Motor neuron (in vitro differentiated cells): ENCODE measurements around the gene SLIT1. TPM values are rescaled to one million over a fixed set of nuclear protein-coding genes. Genes with fewer than 3 reads are reported as not detected.

Source experiments
- ATAC-seq, 8 experiments: fragments of 200-7000 bp; cut with Tn5 transposase; replicated peaks in 6 of 8; 2 replicates each; pipeline ENCODE4 v1.8.0; 2021; ENCODE audit warnings: mild to moderate bottlenecking in 8 of 8, moderate library complexity in 8 of 8
- H3K27ac ChIP-seq, 2 donors: fragments of 250-450 bp; sonication (Bioruptor Pico); 2 replicates each; pipeline ENCODE4 v1.9.0; 2021; ENCODE audit warnings: antibody characterized with exemption in 2 of 2, mild to moderate bottlenecking in 2 of 2, moderate library complexity in 1 of 2
- H3K4me1 ChIP-seq, 2 donors: fragments of 250-450 bp; sonication (Bioruptor Pico); replicated peaks in 1 of 2; 2 replicates each; pipeline ENCODE4 v1.6.1; 2021; ENCODE audit warnings: antibody characterized with exemption in 2 of 2, mild to moderate bottlenecking in 2 of 2, moderate library complexity in 1 of 2
- H3K4me3 ChIP-seq, 5 donors: fragments of 250-450 bp; sonication (Bioruptor Pico); 2 replicates each; pipeline ENCODE4 v1.9.0; 2021; ENCODE audit warnings: antibody characterized with exemption in 5 of 5, mild to moderate bottlenecking in 5 of 5, moderate library complexity in 4 of 5
- WGBS, 10 experiments: fragments of 450-650 bp; shearing (Covaris generic); methylation state at CpG; one replicate each; pipeline ENCODE4 v1.0.0; 2022; 5-methylcytosine and 5-hydroxymethylcytosine counted together
- in situ Hi-C, 9 experiments: fragments of 400-800 bp; cut with MboI; loops; one replicate each; pipeline ENCODE4 v1.15.0; 2021; ENCODE audit warnings: low sequenced_read_pairs in 9 of 9, low pct_unique_long_range_greater_than_20kb in 2 of 9; ENCODE audit not compliant: unreplicated experiment in 9 of 9
- total RNA-seq, 8 experiments: library from RNA; unstranded; fragments of 300-600 nt; gene quantifications; 2 replicates each; pipeline versions ENCODE4 v1.2.3 to v1.2.4, GENCODE V29; 2022

SLIT1 gene
- total RNA-seq, 8 experiments from 2014 or later = 0.20 to 137 (median 54.2) TPM

DNA sequence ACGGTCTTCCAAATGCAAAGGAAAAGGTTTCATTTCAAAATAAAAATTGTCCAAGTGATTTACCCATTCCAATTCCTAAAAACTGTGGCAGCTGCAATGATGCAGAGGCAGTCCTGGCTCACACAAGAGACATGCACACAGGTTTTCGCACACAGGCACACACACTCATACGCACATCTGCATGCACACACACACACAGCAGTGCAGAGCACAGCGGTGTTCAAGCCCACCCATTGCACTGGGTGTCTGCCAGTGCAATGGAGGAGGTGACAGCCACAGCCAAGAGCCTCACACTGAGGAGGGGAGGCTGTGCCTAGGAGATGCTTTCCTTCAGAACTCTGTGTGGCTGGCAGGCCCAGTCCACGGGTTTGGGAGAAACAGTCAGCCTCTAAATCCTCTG lies 123.7 kb downstream of the SLIT1 start:
- H3K4me1 ChIP-seq = no peaks in the 10 kb centered on the region
- WGBS, 10 experiments = 42 to 100% (median 88%) methylated on average over 1 to 5 of the region's 5 CpGs; no CpG with 5 or more reads in 1 of the 10 experiments
- ATAC-seq = no peak
- H3K4me3 ChIP-seq = no peak overlapping the region
- H3K27ac ChIP-seq = no peak overlapping the region
- in situ Hi-C loops = loop anchor here in 1 of 9 experiments (25.0 kb wide), 1 partner anchor 150 kb away; no protein-coding TSS in a partner anchor

DNA sequence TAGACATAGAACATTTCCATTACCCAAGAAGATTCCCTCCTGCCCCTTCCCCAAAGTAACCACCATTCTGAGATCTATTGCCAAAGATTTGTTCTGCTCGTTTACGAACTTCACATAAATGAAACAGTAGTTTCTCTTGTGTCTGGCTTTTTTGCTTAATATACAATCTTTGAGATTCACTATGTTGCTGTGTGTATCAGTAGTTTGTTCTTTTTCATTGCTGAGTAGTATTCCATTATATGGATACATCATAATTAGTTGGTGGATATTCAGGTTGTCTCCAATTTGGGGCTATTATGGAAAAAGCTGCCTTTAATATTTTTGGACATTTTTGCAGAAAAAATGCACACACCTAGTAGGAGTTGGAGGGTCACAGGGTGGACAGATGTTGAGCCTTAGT lies 124.3 kb downstream of the SLIT1 start:
- H3K27ac ChIP-seq = no peak overlapping the region
- H3K4me3 ChIP-seq = no peak overlapping the region
- no peaks in the 10 kb centered on the region for H3K4me1 ChIP-seq
- 94 to 100% (median 100%) methylated on average over 1 to 2 of the region's 2 CpGs; no CpG with 5 or more reads in 4 of the 10 experiments for WGBS, 10 experiments
- no peak for ATAC-seq
- in situ Hi-C loops = loop anchor here in 1 of 9 experiments (25.0 kb wide), 1 partner anchor 151 kb away; no protein-coding TSS in a partner anchor

DNA sequence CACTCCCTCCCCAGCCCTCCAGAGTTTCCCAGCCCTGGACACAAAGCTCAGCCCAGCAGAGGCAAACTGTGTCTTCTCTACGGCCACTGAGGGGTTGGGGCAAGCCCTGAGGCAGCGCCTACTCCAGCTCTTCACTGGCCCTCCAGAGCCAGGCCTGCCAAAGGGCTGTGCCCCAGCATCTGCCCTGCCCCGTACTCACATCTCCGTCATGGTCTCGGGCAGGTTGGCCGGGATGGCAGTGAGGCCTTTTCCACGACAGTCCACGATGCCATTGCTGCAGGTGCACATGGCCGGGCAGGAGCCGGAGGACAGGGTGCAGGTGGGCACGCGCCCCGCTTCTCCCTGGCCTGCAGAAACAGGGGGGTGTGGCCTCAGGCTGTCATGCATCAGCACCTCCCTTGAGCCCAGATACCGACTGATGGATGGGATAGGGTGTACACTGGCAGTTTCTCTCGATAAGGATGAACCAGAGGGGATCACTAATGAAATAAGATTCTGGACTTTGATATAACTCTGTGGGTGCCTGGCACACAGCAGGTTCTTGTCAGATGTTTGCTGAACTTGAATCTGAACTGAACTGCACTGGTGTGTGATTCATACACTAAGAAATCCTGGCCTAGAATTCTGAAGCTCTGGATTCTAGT lies 125.2 kb downstream of the SLIT1 start:
- ATAC-seq = no peak
- no peak overlapping the region for H3K27ac ChIP-seq
- H3K4me1 ChIP-seq = no peaks in the 10 kb centered on the region
- H3K4me3 ChIP-seq = no peak overlapping the region
- 60 to 91% (median 83%) methylated on average over 1 to 10 of the region's 15 CpGs; no CpG with 5 or more reads in 6 of the 10 experiments for WGBS, 10 experiments
- in situ Hi-C loops = loop anchor here in 1 of 9 experiments (25.0 kb wide), 1 partner anchor 152 kb away; no protein-coding TSS in a partner anchor

DNA sequence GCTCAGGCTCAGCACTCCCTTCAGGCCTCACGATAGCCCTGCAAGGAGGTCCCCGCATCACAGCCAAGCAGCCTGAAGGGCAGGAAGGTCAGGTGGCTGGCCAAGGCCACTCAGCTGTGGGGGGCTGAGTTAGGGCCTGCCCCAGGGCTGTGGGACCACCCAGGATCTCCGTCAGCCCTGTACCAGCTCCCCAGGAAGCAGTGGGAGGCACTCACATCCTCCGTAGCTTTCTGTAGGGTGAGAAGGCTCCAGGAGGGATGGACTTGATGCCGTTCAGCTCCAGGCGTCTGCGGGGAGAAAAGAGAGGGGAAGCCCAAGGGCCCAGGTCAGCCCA lies 125.9 kb downstream of the SLIT1 start:
- in situ Hi-C loops = loop anchor here in 1 of 9 experiments (25.0 kb wide), 1 partner anchor 152 kb away; no protein-coding TSS in a partner anchor
- Histone ChIP-seq H3K4me1 (no peaks in the 10 kb centered on the region), H3K4me3 (no peak overlapping the region), H3K27ac (no peak overlapping the region)
- no peak for ATAC-seq
- WGBS, 10 experiments = 58% methylated on average over 2 of the region's 7 CpGs; no CpG with 5 or more reads in 9 of the 10 experiments

DNA sequence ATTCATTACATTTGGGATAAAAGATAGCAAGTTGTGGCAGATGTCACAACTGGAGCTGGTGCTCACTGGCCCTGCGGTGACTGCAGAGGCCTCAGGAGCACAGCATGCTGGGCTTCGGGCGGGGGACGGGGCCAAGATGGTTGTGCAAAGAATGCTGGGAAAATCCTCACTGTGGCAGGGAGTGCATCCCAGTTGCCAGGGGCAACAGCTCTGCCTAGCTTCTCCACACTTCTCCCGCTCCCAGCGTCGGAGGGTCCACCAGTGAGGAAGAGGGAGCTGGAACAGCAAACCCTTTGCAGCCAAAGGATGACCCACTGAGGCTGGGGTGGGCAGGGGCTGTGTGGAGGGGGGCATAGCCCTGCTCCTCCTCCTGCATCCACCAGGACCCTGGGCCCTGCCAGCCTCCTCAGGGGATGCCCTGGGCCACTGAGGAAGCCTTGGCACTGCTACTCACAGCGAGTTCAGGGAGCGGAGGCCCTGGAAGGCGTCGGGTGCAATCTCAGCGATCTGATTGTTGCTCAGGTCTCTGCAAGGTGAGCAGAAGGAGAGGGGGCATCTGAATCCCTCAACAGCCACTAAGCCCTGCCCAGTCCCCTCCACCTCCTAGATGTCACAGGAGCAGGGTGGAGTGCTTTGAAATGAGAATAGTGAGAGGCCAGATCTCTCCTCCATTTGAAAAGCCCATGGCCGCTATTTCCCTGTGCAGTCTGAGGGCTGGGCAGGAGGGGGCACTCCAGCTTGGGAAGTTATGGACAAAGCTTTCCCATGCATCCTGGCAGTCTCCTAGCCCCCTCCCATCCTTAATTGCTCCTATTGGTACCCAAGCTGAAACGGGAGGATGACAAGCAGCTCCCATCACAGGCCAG lies 126.5 kb downstream of the SLIT1 start:
- Histone ChIP-seq H3K4me3 (no peak overlapping the region), H3K4me1 (no peaks in the 10 kb centered on the region), H3K27ac (no peak overlapping the region)
- WGBS, 10 experiments = 0 to 100% (median 47%) methylated on average over 1 to 3 of the region's 14 CpGs; no CpG with 5 or more reads in 5 of the 10 experiments
- in situ Hi-C loops = loop anchor here in 1 of 9 experiments (25.0 kb wide), 1 partner anchor 153 kb away; no protein-coding TSS in a partner anchor
- peak in 4 of 8 experiments; percentile 13 to 75 (median 63) for ATAC-seq

DNA sequence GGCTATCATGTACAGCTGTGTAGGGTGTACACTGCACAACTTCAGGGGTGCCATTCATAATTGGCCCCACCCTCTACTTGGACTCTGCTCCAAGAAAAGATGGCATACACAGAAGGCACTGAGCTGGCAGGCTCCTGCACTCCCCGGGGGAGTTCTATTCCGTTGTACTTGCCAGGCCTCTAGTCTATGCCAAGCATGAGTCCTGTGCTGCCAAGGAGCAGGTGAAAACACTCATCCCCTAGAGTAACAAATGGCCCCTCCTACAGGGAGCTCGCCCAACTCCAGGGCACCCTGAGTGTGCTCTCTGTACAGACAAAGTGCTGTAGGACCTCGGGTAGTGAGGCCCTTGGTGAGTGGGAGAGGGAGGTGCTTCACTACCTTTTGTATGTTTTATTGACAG lies 127.2 kb downstream of the SLIT1 start:
- no peaks in the 10 kb centered on the region for H3K4me1 ChIP-seq
- 0 to 100% (median 79%) methylated on average over 1 to 3 of the region's 4 CpGs; no CpG with 5 or more reads in 2 of the 10 experiments for WGBS, 10 experiments
- in situ Hi-C loops = loop anchor here in 1 of 9 experiments (25.0 kb wide), 1 partner anchor 154 kb away; no protein-coding TSS in a partner anchor
- H3K4me3 ChIP-seq = no peak overlapping the region
- peak in 1 of 8 experiments; percentile 53 for ATAC-seq
- no peak overlapping the region for H3K27ac ChIP-seq

DNA sequence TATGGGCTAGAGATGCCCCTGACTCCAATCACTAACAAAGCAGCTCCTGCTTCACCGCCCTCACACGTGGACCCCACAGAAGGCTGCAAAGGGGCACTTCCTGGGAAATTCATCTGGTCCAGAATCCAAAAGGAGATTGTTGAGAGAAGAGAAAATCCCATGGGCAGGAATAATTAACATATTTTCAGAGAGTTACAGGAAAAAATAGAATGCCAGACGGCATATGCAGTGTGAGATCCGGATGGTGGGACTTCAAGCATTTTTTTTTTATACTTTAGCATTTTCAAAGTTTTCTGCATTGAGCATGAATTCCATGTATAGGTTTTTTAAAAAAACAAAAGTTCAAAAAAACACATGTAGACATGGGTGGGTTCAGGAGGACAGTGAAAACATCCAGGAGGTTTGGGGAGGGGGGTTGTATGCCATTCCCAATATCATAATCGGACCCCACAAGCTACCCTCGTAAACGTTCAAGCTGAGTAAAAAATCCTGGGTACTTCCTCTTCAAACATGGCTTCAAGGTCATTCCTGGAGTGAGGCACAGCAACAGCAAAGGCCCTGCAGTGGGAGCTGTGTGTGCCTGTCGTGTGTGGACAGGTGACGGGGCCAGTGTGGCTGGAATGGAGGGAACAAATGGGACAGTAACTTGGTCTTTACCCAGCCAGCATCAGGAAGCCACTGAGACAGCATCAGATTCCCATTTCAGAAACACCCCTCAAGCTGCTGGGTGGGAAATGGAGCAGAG lies 128.1 kb downstream of the SLIT1 start:
- in situ Hi-C loops = loop anchor here in 1 of 9 experiments (25.0 kb wide), 1 partner anchor 155 kb away; no protein-coding TSS in a partner anchor
- no peaks in the 10 kb centered on the region for H3K4me1 ChIP-seq
- peak in 1 of 8 experiments; percentile 54 for ATAC-seq
- H3K27ac ChIP-seq = no peak overlapping the region
- WGBS, 10 experiments = 42 to 100% (median 90%) methylated on average over 2 to 9 of the region's 9 CpGs; no CpG with 5 or more reads in 1 of the 10 experiments
- H3K4me3 ChIP-seq = no peak overlapping the region

DNA sequence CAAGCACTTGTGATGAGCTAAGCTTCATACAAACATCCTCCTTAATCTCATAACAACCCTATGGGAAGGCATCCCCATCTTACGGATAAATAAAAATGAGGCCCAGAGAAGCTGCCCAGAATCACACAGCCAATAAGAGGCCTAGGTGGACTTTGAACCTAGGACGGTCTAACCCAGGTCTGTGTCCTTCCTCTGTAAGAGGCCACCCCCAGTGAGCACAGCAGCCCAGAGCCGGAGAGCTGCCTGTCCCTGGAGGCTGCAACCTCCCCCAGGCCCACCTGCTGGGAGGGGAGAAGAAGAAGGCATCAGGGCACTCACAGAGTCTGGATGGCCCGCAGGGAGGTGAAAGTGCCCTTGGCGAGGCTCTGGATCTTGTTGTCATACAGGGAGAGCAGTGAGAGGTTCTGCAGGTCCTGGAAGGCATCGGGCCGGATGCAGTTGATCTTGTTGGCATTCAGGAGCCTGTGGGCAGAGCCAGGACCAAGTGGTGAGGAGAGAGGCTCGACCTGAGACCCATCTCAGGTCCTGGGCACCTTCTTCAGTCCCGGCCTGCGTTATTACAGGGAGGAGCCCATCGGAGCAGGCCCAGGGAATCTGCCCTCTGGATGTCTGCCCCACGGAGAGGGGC lies 129.6 kb downstream of the SLIT1 start:
- in situ Hi-C loops = loop anchor here in 1 of 9 experiments (25.0 kb wide), 1 partner anchor 156 kb away; no protein-coding TSS in a partner anchor
- ATAC-seq = no peak
- Histone ChIP-seq H3K4me1 (no peaks in the 10 kb centered on the region), H3K27ac (no peak overlapping the region), H3K4me3 (no peak overlapping the region)
- WGBS, 10 experiments = 50 to 100% (median 84%) methylated on average over 2 to 5 of the region's 12 CpGs; no CpG with 5 or more reads in 4 of the 10 experiments

DNA sequence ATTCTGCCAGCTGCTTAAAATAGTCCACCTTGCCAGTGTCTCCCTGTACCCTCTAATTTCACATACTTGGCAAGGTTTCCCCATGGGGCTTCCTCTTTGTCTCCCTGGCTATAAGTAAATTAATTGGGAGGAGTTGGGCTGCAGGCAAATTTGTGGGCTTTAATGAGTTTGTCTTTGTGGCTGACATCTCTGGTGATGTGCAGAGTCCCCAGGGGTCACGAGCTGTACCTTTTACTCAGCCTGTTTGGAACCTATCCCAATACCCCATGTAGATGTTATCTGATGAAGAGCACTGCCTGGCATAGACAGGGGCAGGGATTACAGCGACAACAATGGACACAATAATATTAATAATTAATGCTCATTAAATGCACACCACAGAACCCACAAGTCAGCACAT lies 132.5 kb downstream of the SLIT1 start:
- Histone ChIP-seq H3K27ac (no peak overlapping the region), H3K4me3 (no peak overlapping the region), H3K4me1 (no peaks in the 10 kb centered on the region)
- WGBS, 10 experiments = 40 to 88% (median 65%) methylated on average over 1 to 2 of the region's 2 CpGs; no CpG with 5 or more reads in 6 of the 10 experiments
- no peak for ATAC-seq
- in situ Hi-C loops = loop anchor here in 1 of 9 experiments (25.0 kb wide), 1 partner anchor 159 kb away; no protein-coding TSS in a partner anchor

DNA sequence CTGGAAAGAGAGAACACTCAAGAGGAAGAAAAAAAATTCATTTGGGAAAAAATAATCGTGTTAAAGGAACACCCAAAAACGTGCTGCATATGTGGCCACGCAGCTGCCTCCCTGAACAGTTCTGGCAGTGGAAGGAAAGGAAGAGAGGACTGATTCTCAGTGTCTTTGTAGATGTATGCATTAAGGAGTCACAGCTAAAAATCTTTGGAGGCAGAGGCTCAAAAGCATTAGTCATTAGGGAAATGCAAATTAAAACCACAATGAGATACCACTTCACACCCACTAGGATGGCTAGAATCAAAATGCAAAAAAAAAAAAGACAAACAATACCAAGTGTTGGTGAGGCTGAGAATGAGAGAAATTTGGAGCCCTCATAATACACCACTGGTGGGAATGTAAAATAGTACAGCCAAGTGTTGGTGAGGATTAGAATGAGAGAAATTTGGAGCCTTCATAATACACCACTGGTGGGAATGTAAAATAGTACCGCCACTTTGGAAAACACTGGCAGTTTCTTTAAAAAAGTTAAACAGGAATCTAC lies 134.7 kb downstream of the SLIT1 start:
- in situ Hi-C loops = loop anchor here in 1 of 9 experiments (25.0 kb wide), 1 partner anchor 161 kb away; no protein-coding TSS in a partner anchor
- ATAC-seq = peak in 2 of 8 experiments; percentile 66 to 69
- WGBS, 10 experiments = 25 to 90% (median 58%) methylated on average over 2 to 4 of the region's 4 CpGs
- H3K4me1 ChIP-seq = no peaks in the 10 kb centered on the region
- H3K4me3 ChIP-seq = no peak overlapping the region
- no peak overlapping the region for H3K27ac ChIP-seq

DNA sequence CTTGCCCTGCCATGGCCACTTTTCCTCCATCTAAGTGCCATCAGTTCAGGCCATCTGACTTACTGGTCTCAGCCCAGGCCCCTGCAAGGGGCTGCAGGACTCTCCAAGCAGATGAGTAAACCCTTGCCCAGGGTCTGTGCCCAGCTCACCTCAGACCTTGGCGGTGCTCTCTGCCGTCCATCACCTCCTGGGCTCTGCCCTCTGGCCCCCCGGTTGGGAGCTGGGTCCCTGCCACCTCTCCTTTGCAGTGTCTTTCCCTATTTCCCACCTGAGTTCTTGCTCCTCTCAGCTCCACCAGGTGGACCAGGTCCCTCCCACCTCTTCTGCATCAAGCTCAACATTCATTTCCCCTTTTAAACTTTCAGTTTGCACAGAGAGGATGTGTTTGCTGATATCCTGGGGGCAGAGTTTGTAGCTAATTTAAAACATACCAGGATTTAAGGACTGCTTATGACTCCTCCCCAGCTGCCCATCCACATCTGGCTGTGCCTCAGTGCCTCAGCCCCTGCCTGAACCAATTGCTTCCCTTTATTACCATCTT lies 135.5 kb downstream of the SLIT1 start:
- no peak for ATAC-seq
- Histone ChIP-seq H3K4me1 (no peaks in the 10 kb centered on the region), H3K27ac (no peak overlapping the region), H3K4me3 (no peak overlapping the region)
- in situ Hi-C loops = loop anchor here in 1 of 9 experiments (25.0 kb wide), 1 partner anchor 162 kb away; no protein-coding TSS in a partner anchor
- 60 to 100% (median 89%) methylated on average over 1 to 3 of the region's 3 CpGs; no CpG with 5 or more reads in 6 of the 10 experiments for WGBS, 10 experiments
